ENCODE measurements around the gene PDCD11. TPM values are rescaled to one million over a fixed set of nuclear protein-coding genes. Genes with fewer than 3 reads are reported as not detected.

The PDCD11 gene
- total RNA-seq, 2 experiments from 2014 or later: 56.4 to 56.7 TPM

DNA sequence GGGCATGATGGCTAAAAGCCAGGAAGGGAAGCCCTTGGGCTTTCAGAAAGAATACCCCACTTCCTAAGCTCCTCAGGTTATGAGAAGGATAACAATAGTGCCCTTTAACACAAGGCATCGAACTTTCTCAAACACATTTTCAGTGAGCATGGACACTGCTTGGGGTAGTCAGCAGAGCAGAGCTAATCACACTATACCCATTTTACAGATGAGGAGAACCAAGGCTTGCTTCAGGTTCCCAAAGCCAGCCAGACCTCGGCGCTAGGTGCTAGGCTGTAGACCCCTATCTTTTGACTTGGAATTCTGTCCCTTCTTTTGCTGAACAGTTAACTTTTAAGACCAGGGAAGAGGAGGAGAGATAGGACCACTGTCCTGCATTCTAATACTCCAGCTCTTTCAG lies 98.9 kb downstream of the PDCD11 start:
- H3K4me3 Mint-ChIP-seq: no peak overlapping the region
- H3K9me3 Mint-ChIP-seq: no peaks in the 10 kb centered on the region
- no peak for DNase-seq
- intact Hi-C loops (cut with micrococcal nuclease): no loop called here
- ChIA-PET CTCF (interaction anchor here (1.4 kb wide), 1 partner anchor 98 kb away, joined by 5 read pairs; no protein-coding TSS in a partner anchor), POLR2A (no interaction called here)
- peaks cover 50% of the 10 kb centered on the region for H3K27me3 Mint-ChIP-seq
- peaks cover 24% of the 10 kb centered on the region for H3K4me1 Mint-ChIP-seq (ENCODE audit: low read depth)
- no peaks in the 10 kb centered on the region for H3K36me3 Mint-ChIP-seq
- no peak overlapping the region for H3K27ac Mint-ChIP-seq

Small RNAs within 50 kb of the gene (microRNA-seq; reads per million reads assigned to microRNA genes)
- gene MIR1307 (ENCODE audit: borderline microRNAs expressed, borderline number of aligned reads, borderline replicate concordance): 2,981 reads per million, percentile 92 among the genes with 10 or more reads in this experiment

Other genes with a start within 250 kb of the PDCD11 start
- gene NT5C2, start 203.4 kb upstream of the PDCD11 start, total RNA-seq: 10 to 100 TPM; 46.6 to 50.1 TPM
- gene RPEL1, start 150.7 kb upstream of the PDCD11 start, total RNA-seq: under 1 TPM in 1 of 2 experiments, not detected in 1; 0.10 TPM
- under 1 TPM; 0.14 to 0.15 TPM for gene INA, start 119.5 kb upstream of the PDCD11 start, total RNA-seq
- gene PCGF6, start 45.5 kb upstream of the PDCD11 start, total RNA-seq: 10 to 100 TPM; 12.4 to 13.4 TPM
- gene TAF5, start 28.6 kb upstream of the PDCD11 start, total RNA-seq: 10 to 100 TPM; 12.9 to 13.2 TPM
- gene ATP5MK, start 151 bp upstream of the PDCD11 start, total RNA-seq: 100 to 1,000 TPM; 436 to 438 TPM
- 10 to 100 TPM; 21.6 to 22.5 TPM for gene CALHM2, start 55.7 kb downstream of the PDCD11 start, total RNA-seq
- not detected for gene CALHM1, start 62.3 kb downstream of the PDCD11 start, total RNA-seq
- gene CALHM3, start 82.6 kb downstream of the PDCD11 start, total RNA-seq: not detected
- gene NEURL1, start 97.1 kb downstream of the PDCD11 start, total RNA-seq: 1 to 10 TPM; 1.8 to 2.4 TPM

Data from activated CD4-positive, alpha-beta memory T cell treated with anti-CD3 and anti-CD28 coated beads for 36 hours (primary cell).